Body of pancreas (tissue), 4 donors: ENCODE measurements around the gene UBTD1. TPM values are rescaled to one million over a fixed set of nuclear protein-coding genes. Genes with fewer than 3 reads are reported as not detected.

ENCODE experiments used
- ATAC-seq: fragments of 150-250 bp; one replicate; pipeline ENCODE4 v1.9.1; 2016
- DNase-seq, 4 donors: peaks; one replicate each; pipeline ENCODE4 v3.0.0-alpha.2; 2019
- H3K27ac ChIP-seq, 4 donors: fragments of 200-600 bp; sonication (generic); 1 replicate in 3 of 4; 2 replicates in 1 of 4; pipeline versions ENCODE4 v1.5.1 to v1.6.1; 2016 to 2019; ENCODE audit warnings: mild to moderate bottlenecking in 1 of 4, mixed read lengths in 1 of 4, moderate library complexity in 1 of 4
- H3K27me3 ChIP-seq, 2 donors: fragments of 200-600 bp; sonication (generic); one replicate each; pipeline ENCODE4 v1.6.0; 2016; ENCODE audit warnings: mild to moderate bottlenecking in 1 of 2
- H3K36me3 ChIP-seq, 2 donors: fragments of 200-600 bp; sonication (generic); replicated peaks in 1 of 2; 2 replicates each; pipeline ENCODE4 v1.5.1; 2016; ENCODE audit warnings: low read depth in 2 of 2; ENCODE audit not compliant: insufficient read depth in 1 of 2
- H3K4me1 ChIP-seq: fragments of 200-600 bp; sonication (generic); one replicate; pipeline ENCODE4 v1.6.0; 2016
- H3K4me3 ChIP-seq, 2 donors: fragments of 200-600 bp; sonication (generic); 1 replicate in 1 of 2; 2 replicates in 1 of 2; pipeline ENCODE4 v1.5.1; 2016 to 2019
- H3K9me3 ChIP-seq, 3 donors: fragments of 200-600 bp; sonication (generic); 1 replicate in 2 of 3; 2 replicates in 1 of 3; pipeline ENCODE4 v1.5.1; 2016
- CTCF ChIP-seq, 7 experiments: fragments of 450-650 bp in 4 of 7; fragments of 200-600 bp in 3 of 7; sonication (generic) in 3 of 7; IDR thresholded peaks; one replicate each; pipeline ENCODE4 v1.5.1; 2016 to 2019; ENCODE audit warnings: antibody characterized with exemption in 7 of 7
- POLR2A ChIP-seq, 3 donors: fragments of 450-650 bp; IDR thresholded peaks; one replicate each; pipeline ENCODE4 v1.6.1; 2016; ENCODE audit warnings: antibody characterized with exemption in 3 of 3, mild to moderate bottlenecking in 2 of 3
- WGBS, 2 donors: methylation state at CpG; one replicate each; pipeline ENCODE4 v1.1.5; 2017; 5-methylcytosine and 5-hydroxymethylcytosine counted together
- intact Hi-C: fragments of 100-400 bp; cut with DNase I; formaldehyde crosslinking; loops from one replicate; pipeline ENCODE4 v1.15.1; 2023
- total RNA-seq, 2 donors: library from RNA; depleted of rRNA; stranded (reverse); fragments of >200 nt; gene quantifications; one replicate each; pipeline ENCODE4 v1.1.0, GENCODE V29; 2016

UBTD1 gene
- total RNA-seq, 2 donors from 2014 or later: 9.1 to 33.9 TPM

- H3K27me3 ChIP-seq: no peaks in the 10 kb centered on the region
- H3K36me3 ChIP-seq: no peaks in the 10 kb centered on the region
- no peak for ATAC-seq
- no peaks in the 10 kb centered on the region for H3K9me3 ChIP-seq
- intact Hi-C loops: no loop called here
- H3K4me3 ChIP-seq: no peak overlapping the region
- no peaks in the 10 kb centered on the region for H3K4me1 ChIP-seq
- DNase-seq: no peak
- WGBS, 2 donors: 79 to 88% methylated on average over 9 of the region's 12 CpGs
- no peak for TF ChIP-seq CTCF (IDR thresholded peaks at IDR 0.05)
- no peak for TF ChIP-seq POLR2A (IDR thresholded peaks at IDR 0.05)
- no peak overlapping the region for H3K27ac ChIP-seq
These were observed 112.7 kb downstream of the UBTD1 start for GRCh38 chr10:97611473-97611872.

- DNase-seq: peak in 1 of 4 donors; percentile 19
- H3K4me1 ChIP-seq: no peaks in the 10 kb centered on the region
These were observed 113.7 kb downstream of the UBTD1 start for GRCh38 chr10:97612386-97612785.

GRCh38 chr10:97618285-97618684, 119.6 kb downstream of the UBTD1 start:
- Histone ChIP-seq H3K27me3 (no peaks in the 10 kb centered on the region), H3K27ac (no peak overlapping the region), H3K4me1 (peaks cover 4% of the 10 kb centered on the region), H3K9me3 (no peaks in the 10 kb centered on the region), H3K4me3 (no peak overlapping the region), H3K36me3 (no peaks in the 10 kb centered on the region)
- no peak for TF ChIP-seq CTCF (IDR thresholded peaks at IDR 0.05)
- TF ChIP-seq POLR2A (IDR thresholded peaks at IDR 0.05): no peak
- WGBS, 2 donors: 76 to 78% methylated on average over 4 of the region's 4 CpGs
- ATAC-seq (no peak), DNase-seq (no peak)
- intact Hi-C loops: no loop called here

More at GRCh38 chr10:97612386-97612785, 113.7 kb downstream of the UBTD1 start:
- Histone ChIP-seq H3K27me3 (no peaks in the 10 kb centered on the region), H3K4me3 (no peak overlapping the region), H3K36me3 (no peaks in the 10 kb centered on the region), H3K27ac (no peak overlapping the region), H3K9me3 (no peaks in the 10 kb centered on the region)
- TF ChIP-seq POLR2A (IDR thresholded peaks at IDR 0.05) (no peak), CTCF (IDR thresholded peaks at IDR 0.05) (peak in 5 of 7 experiments; percentile 18 to 49 (median 38))
- WGBS, 2 donors: 41 to 42% methylated on average over 2 of the region's 2 CpGs
- intact Hi-C loops: no loop called here
- ATAC-seq: peak; percentile 52

GRCh38 chr10:97618733-97619132, 120.0 kb downstream of the UBTD1 start:
- intact Hi-C loops: no loop called here

More at GRCh38 chr10:97618733-97619132, 120.0 kb downstream of the UBTD1 start:
- no peak for TF ChIP-seq POLR2A (IDR thresholded peaks at IDR 0.05)
- no peak overlapping the region for H3K4me3 ChIP-seq
- DNase-seq (no peak), ATAC-seq (no peak)
- no peak overlapping the region for H3K27ac ChIP-seq
- H3K4me1 ChIP-seq: peaks cover 9% of the 10 kb centered on the region
- no peaks in the 10 kb centered on the region for H3K27me3 ChIP-seq
- 88 to 91% methylated on average over 4 of the region's 4 CpGs for WGBS, 2 donors
- H3K9me3 ChIP-seq: no peaks in the 10 kb centered on the region
- H3K36me3 ChIP-seq: no peaks in the 10 kb centered on the region

Other genes starting within 250 kb of the UBTD1 start
- 1 to 10 TPM; 2.6 to 7.3 TPM for gene ARHGAP19, start 206.3 kb upstream of the UBTD1 start, total RNA-seq
- gene FRAT1, start 179.7 kb upstream of the UBTD1 start, total RNA-seq: 1 to 10 TPM; 3.0 to 6.5 TPM
- 10 to 100 TPM; 19.5 to 20.8 TPM for gene FRAT2, start 164.2 kb upstream of the UBTD1 start, total RNA-seq
- gene RRP12, start 97.6 kb upstream of the UBTD1 start, total RNA-seq: 10 to 100 TPM; 13.0 to 22.1 TPM
- 10 to 100 TPM; 52.7 to 66.7 TPM for gene PGAM1, start 72.7 kb upstream of the UBTD1 start, total RNA-seq
- 10 to 100 TPM; 20.8 to 33.2 TPM for gene EXOSC1, start 52.9 kb upstream of the UBTD1 start, total RNA-seq
- gene ZDHHC16, start 52.7 kb upstream of the UBTD1 start, total RNA-seq: 10 to 100 TPM; 17.5 to 18.2 TPM
- gene MMS19, start 502 bp upstream of the UBTD1 start, total RNA-seq: 10 to 100 TPM; 44.6 to 60.0 TPM
- gene ANKRD2, start 73.9 kb downstream of the UBTD1 start, total RNA-seq: not detected
- gene HOGA1, start 85.5 kb downstream of the UBTD1 start, total RNA-seq: 10 to 100 TPM in 1 of 2 donors, 1 to 10 TPM in 1; 7.3 to 16.3 TPM
- gene C10orf62, start 90.8 kb downstream of the UBTD1 start, total RNA-seq: 1 to 10 TPM in 1 of 2 donors, not detected in 1; 1.3 TPM
- 1 to 10 TPM; 4.9 to 8.3 TPM for gene MORN4, start 134.6 kb downstream of the UBTD1 start, total RNA-seq
- 1 to 10 TPM; 3.6 to 5.7 TPM for gene PI4K2A, start 141.7 kb downstream of the UBTD1 start, total RNA-seq
- 10 to 100 TPM in 1 of 2 donors, 1 to 10 TPM in 1; 5.7 to 14.8 TPM for gene AVPI1, start 188.3 kb downstream of the UBTD1 start, total RNA-seq
- 1 to 10 TPM; 4.3 to 6.5 TPM for gene MARVELD1, start 214.8 kb downstream of the UBTD1 start, total RNA-seq
- gene ZFYVE27, start 238.2 kb downstream of the UBTD1 start, total RNA-seq: 10 to 100 TPM; 14.8 to 32.6 TPM